Neural progenitor cell (in vitro differentiated cells): Measurements from ENCODE around the gene MEIOC. TPM values are rescaled to one million over a fixed set of nuclear protein-coding genes. Genes with fewer than 3 reads are reported as not detected.

Experiments used
- DNase-seq: peaks from one replicate; pipeline ENCODE4 v3.0.0-alpha.2; 2016; ENCODE audit warnings: low spot score
- H2AFZ ChIP-seq: fragments of 200-600 bp; sonication (generic); replicated peaks from 2 replicates; pipeline ENCODE4 v1.6.1; 2016; ENCODE audit warnings: antibody characterized with exemption
- H3F3A ChIP-seq: fragments of 200-600 bp; sonication (generic); 2 replicates; pipeline ENCODE4 v1.6.1; 2016; ENCODE audit warnings: antibody characterized with exemption, low read depth
- H3K27ac ChIP-seq: fragments of 200-600 bp; sonication (generic); 2 replicates; pipeline ENCODE4 v1.5.1; 2016; ENCODE audit warnings: mild to moderate bottlenecking
- H3K27me3 ChIP-seq: fragments of 200-600 bp; sonication (generic); 2 replicates; pipeline ENCODE4 v1.6.1; 2016; ENCODE audit warnings: mild to moderate bottlenecking, moderate library complexity
- H3K36me3 ChIP-seq: fragments of 200-600 bp; sonication (generic); 2 replicates; pipeline ENCODE4 v1.5.1; 2016
- H3K4me1 ChIP-seq: fragments of 200-600 bp; sonication (generic); 2 replicates; pipeline ENCODE4 v1.6.1; 2016; ENCODE audit warnings: mixed run types
- H3K4me2 ChIP-seq: fragments of 200-600 bp; sonication (generic); 2 replicates; pipeline ENCODE4 v1.6.1; 2016
- H3K4me3 ChIP-seq: fragments of 200-600 bp; sonication (generic); 2 replicates; pipeline ENCODE4 v1.5.1; 2016
- H3K79me2 ChIP-seq: fragments of 200-600 bp; sonication (generic); 2 replicates; pipeline ENCODE4 v1.6.1; 2016; ENCODE audit warnings: low read depth
- H3K9ac ChIP-seq: fragments of 200-600 bp; sonication (generic); 2 replicates; pipeline ENCODE4 v1.6.1; 2016
- H3K9me3 ChIP-seq: fragments of 200-600 bp; sonication (generic); 2 replicates; pipeline ENCODE4 v1.5.1; 2016; ENCODE audit warnings: low read depth
- H4K20me1 ChIP-seq: fragments of 200-600 bp; sonication (generic); 2 replicates; pipeline ENCODE4 v1.6.1; 2016; ENCODE audit warnings: low read depth
- H3K27ac Mint-ChIP-seq: 3 replicates; pipeline ENCODE4 v1.8.0; 2021; ENCODE audit warnings: mixed read lengths
- H3K27me3 Mint-ChIP-seq: 2 replicates; pipeline ENCODE4 v1.8.0; 2022; ENCODE audit warnings: low read depth, mild to moderate bottlenecking, inconsistent platforms, moderate library complexity, mixed read lengths; ENCODE audit not compliant: insufficient read depth
- H3K36me3 Mint-ChIP-seq: 3 replicates; pipeline ENCODE4 v1.8.0; 2021; ENCODE audit warnings: mixed read lengths
- H3K4me1 Mint-ChIP-seq: 3 replicates; pipeline ENCODE4 v1.8.0; 2021; ENCODE audit warnings: mixed read lengths
- H3K4me3 Mint-ChIP-seq: 3 replicates; pipeline ENCODE4 v1.8.0; 2021; ENCODE audit warnings: mild to moderate bottlenecking, moderate library complexity, mixed read lengths
- H3K9me3 Mint-ChIP-seq: 3 replicates; pipeline ENCODE4 v1.8.0; 2020; ENCODE audit warnings: mixed read lengths
- EZH2 ChIP-seq: fragments of 200-600 bp; sonication (generic); IDR thresholded peaks from 2 replicates; pipeline ENCODE4 v1.6.1; 2017; ENCODE audit warnings: antibody characterized with exemption, mild to moderate bottlenecking, moderate library complexity
- EZH2phosphoT487 ChIP-seq: fragments of 200-600 bp; sonication (generic); IDR thresholded peaks from 2 replicates; pipeline ENCODE4 v1.6.1; 2017; ENCODE audit warnings: antibody characterized with exemption
- total RNA-seq: library from RNA; depleted of rRNA; stranded (reverse); fragments of >200 nt; gene quantifications from 2 replicates; pipeline ENCODE4 v1.2.3, GENCODE V29; 2015; ENCODE audit warnings: low replicate concordance
- TF ChIP-seq, protein P1 (sequence below): fragments of 200-600 bp; sonication (generic); IDR thresholded peaks from 2 replicates; pipeline ENCODE4 v1.5.1; 2017; ENCODE audit warnings: antibody characterized with exemption, mild to moderate bottlenecking

Gene MEIOC
- total RNA-seq, 1 donor from 2014 or later: 22.0 TPM

DNA sequence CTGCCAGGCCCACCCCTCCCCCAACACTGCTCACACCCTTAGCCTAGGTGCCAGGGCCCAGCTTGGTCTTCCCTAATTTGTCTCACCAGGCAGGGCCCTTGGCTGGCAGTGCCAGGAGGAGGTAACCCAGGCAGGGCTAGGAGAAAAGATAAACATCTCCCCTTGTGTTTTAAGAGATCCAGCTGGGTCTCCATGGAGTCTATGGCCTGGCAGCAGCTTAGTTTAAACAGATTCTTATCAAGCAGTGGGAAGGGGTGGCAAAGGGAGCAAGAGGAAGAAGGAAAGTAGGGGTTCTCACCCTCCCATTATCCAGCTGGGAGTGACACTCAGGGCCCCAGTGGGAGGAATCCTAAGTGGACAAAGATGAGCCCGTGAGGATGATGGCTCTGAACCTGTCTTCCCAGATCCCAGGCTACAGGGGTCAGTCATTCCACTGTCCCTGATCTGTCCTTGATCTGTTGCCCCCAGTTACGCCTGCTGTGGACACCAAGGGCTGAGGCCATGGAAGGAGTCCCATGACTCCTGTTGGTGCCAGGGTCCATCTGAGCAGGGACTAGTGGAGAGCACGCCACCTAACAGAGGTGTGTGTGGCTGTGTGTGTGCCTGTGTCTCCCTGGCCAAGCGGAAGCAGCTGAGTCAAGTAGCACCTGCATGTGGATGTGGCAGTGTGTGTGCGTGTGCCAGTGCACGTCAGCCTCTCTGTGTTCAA, 47.4 kb upstream of the MEIOC start:
- H3K9me3 ChIP-seq: no peaks in the 10 kb centered on the region

GRCh38 chr17:44610331-44610730, 45.9 kb upstream of the MEIOC start:
- H3K36me3 ChIP-seq: no peaks in the 10 kb centered on the region
- Mint-ChIP-seq H3K27ac (no peak overlapping the region), H3K4me1 (peaks cover 16% of the 10 kb centered on the region), H3K4me3 (no peak overlapping the region), H3K9me3 (no peaks in the 10 kb centered on the region), H3K36me3 (no peaks in the 10 kb centered on the region), H3K27me3 (peaks cover 14% of the 10 kb centered on the region)
- H3K27me3 ChIP-seq: no peaks in the 10 kb centered on the region
- no peak overlapping the region for H3K4me3 ChIP-seq
- no peaks in the 10 kb centered on the region for H3F3A ChIP-seq
- H3K9me3 ChIP-seq: no peaks in the 10 kb centered on the region
- H2AFZ ChIP-seq: peak overlapping the region; percentile 18
- no peak overlapping the region for H3K9ac ChIP-seq
- no peak for TF ChIP-seq EZH2phosphoT487
- no peak for TF ChIP-seq EZH2
- TF ChIP-seq, protein P1, sequence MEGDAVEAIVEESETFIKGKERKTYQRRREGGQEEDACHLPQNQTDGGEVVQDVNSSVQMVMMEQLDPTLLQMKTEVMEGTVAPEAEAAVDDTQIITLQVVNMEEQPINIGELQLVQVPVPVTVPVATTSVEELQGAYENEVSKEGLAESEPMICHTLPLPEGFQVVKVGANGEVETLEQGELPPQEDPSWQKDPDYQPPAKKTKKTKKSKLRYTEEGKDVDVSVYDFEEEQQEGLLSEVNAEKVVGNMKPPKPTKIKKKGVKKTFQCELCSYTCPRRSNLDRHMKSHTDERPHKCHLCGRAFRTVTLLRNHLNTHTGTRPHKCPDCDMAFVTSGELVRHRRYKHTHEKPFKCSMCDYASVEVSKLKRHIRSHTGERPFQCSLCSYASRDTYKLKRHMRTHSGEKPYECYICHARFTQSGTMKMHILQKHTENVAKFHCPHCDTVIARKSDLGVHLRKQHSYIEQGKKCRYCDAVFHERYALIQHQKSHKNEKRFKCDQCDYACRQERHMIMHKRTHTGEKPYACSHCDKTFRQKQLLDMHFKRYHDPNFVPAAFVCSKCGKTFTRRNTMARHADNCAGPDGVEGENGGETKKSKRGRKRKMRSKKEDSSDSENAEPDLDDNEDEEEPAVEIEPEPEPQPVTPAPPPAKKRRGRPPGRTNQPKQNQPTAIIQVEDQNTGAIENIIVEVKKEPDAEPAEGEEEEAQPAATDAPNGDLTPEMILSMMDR: no peak
- H3K27ac ChIP-seq: no peak overlapping the region
- no peaks in the 10 kb centered on the region for H3K79me2 ChIP-seq
- peaks cover 18% of the 10 kb centered on the region for H3K4me1 ChIP-seq
- no peaks in the 10 kb centered on the region for H4K20me1 ChIP-seq
- no peak overlapping the region for H3K4me2 ChIP-seq
- DNase-seq: no peak

More for the DNA sequence above, 47.4 kb upstream of the MEIOC start:
- Histone ChIP-seq H3K9ac (no peak overlapping the region), H3K27ac (peak overlapping the region; percentile 29), H3K79me2 (no peaks in the 10 kb centered on the region), H3K4me2 (peak overlapping the region; percentile 37), H2AFZ (no peak overlapping the region), H4K20me1 (no peaks in the 10 kb centered on the region), H3K27me3 (no peaks in the 10 kb centered on the region), H3K4me1 (peaks cover 18% of the 10 kb centered on the region), H3K4me3 (no peak overlapping the region), H3F3A (no peaks in the 10 kb centered on the region), H3K36me3 (no peaks in the 10 kb centered on the region)
- Mint-ChIP-seq H3K27me3 (peaks cover 12% of the 10 kb centered on the region), H3K4me3 (no peak overlapping the region), H3K4me1 (peaks cover 16% of the 10 kb centered on the region), H3K36me3 (no peaks in the 10 kb centered on the region), H3K27ac (peak overlapping the region; percentile 85), H3K9me3 (no peaks in the 10 kb centered on the region)
- no peak for DNase-seq
- no peak for TF ChIP-seq EZH2phosphoT487
- TF ChIP-seq, protein P1: no peak
- no peak for TF ChIP-seq EZH2

- Histone ChIP-seq H3K27me3 (no peaks in the 10 kb centered on the region), H2AFZ (peak overlapping the region; percentile 18), H3K9me3 (no peaks in the 10 kb centered on the region), H3K9ac (no peak overlapping the region), H3K4me1 (peaks cover 18% of the 10 kb centered on the region), H3K4me3 (no peak overlapping the region), H3K27ac (no peak overlapping the region), H3K4me2 (no peak overlapping the region), H4K20me1 (no peaks in the 10 kb centered on the region), H3K36me3 (no peaks in the 10 kb centered on the region), H3K79me2 (no peaks in the 10 kb centered on the region), H3F3A (no peaks in the 10 kb centered on the region)
- Mint-ChIP-seq H3K27ac (no peak overlapping the region), H3K27me3 (peaks cover 14% of the 10 kb centered on the region), H3K9me3 (no peaks in the 10 kb centered on the region), H3K4me3 (no peak overlapping the region), H3K4me1 (peaks cover 16% of the 10 kb centered on the region), H3K36me3 (no peaks in the 10 kb centered on the region)
- no peak for DNase-seq
- TF ChIP-seq, protein P1: no peak
- no peak for TF ChIP-seq EZH2phosphoT487
- TF ChIP-seq EZH2: no peak
Observed at GRCh38 chr17:44610871-44611270, 45.4 kb upstream of the MEIOC start.
